Smooth muscle cell (in vitro differentiated cells): ENCODE results near the gene VAV2. TPM values are rescaled to one million over a fixed set of nuclear protein-coding genes. Genes with fewer than 3 reads are reported as not detected.
"Not testable (repeated sequence)": the region's sequence is repeated elsewhere in the genome, so short reads cannot be mapped to it uniquely, and the experiment has no call there.

ENCODE experiments used
- DNase-seq: peaks from one replicate; lab custom pipeline; 2025; ENCODE audit not compliant: unreplicated experiment; lab: John Stamatoyannopoulos, UW
- H2AFZ ChIP-seq: fragments of 200-600 bp; sonication (generic); 2 replicates; pipeline ENCODE4 v1.6.0; 2016; ENCODE audit warnings: antibody characterized with exemption, low read depth, mild to moderate bottlenecking
- H3F3A ChIP-seq: fragments of 200-600 bp; sonication (generic); 2 replicates; pipeline ENCODE4 v1.6.0; 2017; ENCODE audit warnings: antibody characterized with exemption, low read depth
- H3K27ac ChIP-seq: fragments of 200-600 bp; sonication (generic); 2 replicates; pipeline ENCODE4 v1.5.1; 2016; ENCODE audit warnings: low read depth, mild to moderate bottlenecking
- H3K27me3 ChIP-seq: fragments of 200-600 bp; sonication (generic); 2 replicates; pipeline ENCODE4 v1.6.1; 2016; ENCODE audit warnings: low read depth, mild to moderate bottlenecking
- H3K36me3 ChIP-seq: fragments of 200-600 bp; sonication (generic); 2 replicates; pipeline ENCODE4 v1.5.1; 2016; ENCODE audit warnings: low read depth
- H3K4me1 ChIP-seq: fragments of 200-600 bp; sonication (generic); 2 replicates; pipeline ENCODE4 v1.5.1; 2016; ENCODE audit warnings: low read depth
- H3K4me2 ChIP-seq: fragments of 200-600 bp; sonication (generic); 2 replicates; pipeline ENCODE4 v1.6.0; 2016; ENCODE audit warnings: mild to moderate bottlenecking
- H3K4me3 ChIP-seq: fragments of 200-600 bp; sonication (generic); 2 replicates; pipeline ENCODE4 v1.5.1; 2016; ENCODE audit warnings: mild to moderate bottlenecking
- H3K79me2 ChIP-seq: fragments of 200-600 bp; sonication (generic); 2 replicates; pipeline ENCODE4 v1.6.0; 2016; ENCODE audit warnings: low read depth, mild to moderate bottlenecking
- H3K9ac ChIP-seq: fragments of 200-600 bp; sonication (generic); 2 replicates; pipeline ENCODE4 v1.6.0; 2016; ENCODE audit warnings: low read depth
- H3K9me3 ChIP-seq: fragments of 200-600 bp; sonication (generic); replicated peaks from 2 replicates; pipeline ENCODE4 v1.5.1; 2016; ENCODE audit warnings: low read depth
- H4K20me1 ChIP-seq: fragments of 200-600 bp; sonication (generic); 2 replicates; pipeline ENCODE4 v1.6.0; 2016; ENCODE audit warnings: low read depth
- WGBS: methylation state at CpG from one replicate; pipeline ENCODE4 v1.1.7; 2016; ENCODE audit warnings: low lambda C conversion rate; 5-methylcytosine and 5-hydroxymethylcytosine counted together
- polyA plus RNA-seq: library from polyadenylated mRNA; unstranded; fragments of >200 nt; fragmentation: Nextera tagmentation; extraction: Ambion mirVana; gene quantifications from 2 replicates; pipeline ENCODE4 v1.2.1, GENCODE V29; 2016
- total RNA-seq: library from RNA; depleted of rRNA; stranded (reverse); fragments of >200 nt; gene quantifications from 2 replicates; pipeline ENCODE4 v1.2.3, GENCODE V29; 2014
- TF ChIP-seq, protein P1 (sequence below): fragments of 200-600 bp; sonication (generic); IDR thresholded peaks from 2 replicates; pipeline ENCODE4 v1.5.1; 2017; ENCODE audit warnings: borderline replicate concordance, mild to moderate bottlenecking, antibody characterized with exemption; ENCODE audit not compliant: insufficient read depth, poor library complexity, severe bottlenecking

VAV2 gene
- total and polyA plus RNA-seq, 2 experiments from 2014 or later, result 26.2 to 35.3 TPM

GRCh38 chr9:133991214-133991921 lies 756 bp downstream of the VAV2 start:
- H3K9ac ChIP-seq, result peak overlapping the region; percentile 69
- H3K27me3 ChIP-seq, result no peaks in the 10 kb centered on the region
- peak overlapping the region; percentile 79 for H3K27ac ChIP-seq
- H2AFZ ChIP-seq, result no peak overlapping the region
- peak overlapping the region; percentile 99 for H3K4me2 ChIP-seq
- H3K4me3 ChIP-seq, result peak overlapping the region; percentile 90
- peaks cover 18% of the 10 kb centered on the region for H3K4me1 ChIP-seq
- H3K9me3 ChIP-seq, result no peaks in the 10 kb centered on the region
- TF ChIP-seq, protein P1, sequence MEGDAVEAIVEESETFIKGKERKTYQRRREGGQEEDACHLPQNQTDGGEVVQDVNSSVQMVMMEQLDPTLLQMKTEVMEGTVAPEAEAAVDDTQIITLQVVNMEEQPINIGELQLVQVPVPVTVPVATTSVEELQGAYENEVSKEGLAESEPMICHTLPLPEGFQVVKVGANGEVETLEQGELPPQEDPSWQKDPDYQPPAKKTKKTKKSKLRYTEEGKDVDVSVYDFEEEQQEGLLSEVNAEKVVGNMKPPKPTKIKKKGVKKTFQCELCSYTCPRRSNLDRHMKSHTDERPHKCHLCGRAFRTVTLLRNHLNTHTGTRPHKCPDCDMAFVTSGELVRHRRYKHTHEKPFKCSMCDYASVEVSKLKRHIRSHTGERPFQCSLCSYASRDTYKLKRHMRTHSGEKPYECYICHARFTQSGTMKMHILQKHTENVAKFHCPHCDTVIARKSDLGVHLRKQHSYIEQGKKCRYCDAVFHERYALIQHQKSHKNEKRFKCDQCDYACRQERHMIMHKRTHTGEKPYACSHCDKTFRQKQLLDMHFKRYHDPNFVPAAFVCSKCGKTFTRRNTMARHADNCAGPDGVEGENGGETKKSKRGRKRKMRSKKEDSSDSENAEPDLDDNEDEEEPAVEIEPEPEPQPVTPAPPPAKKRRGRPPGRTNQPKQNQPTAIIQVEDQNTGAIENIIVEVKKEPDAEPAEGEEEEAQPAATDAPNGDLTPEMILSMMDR, result no peak
- no peaks in the 10 kb centered on the region for H3K36me3 ChIP-seq
- H3K79me2 ChIP-seq, result peaks cover 53% of the 10 kb centered on the region
- H4K20me1 ChIP-seq, result peaks cover 58% of the 10 kb centered on the region
- WGBS, result 0% methylated on average over 42 of the region's 82 CpGs
- no peaks in the 10 kb centered on the region for H3F3A ChIP-seq
- DNase-seq, result no peak

DNA sequence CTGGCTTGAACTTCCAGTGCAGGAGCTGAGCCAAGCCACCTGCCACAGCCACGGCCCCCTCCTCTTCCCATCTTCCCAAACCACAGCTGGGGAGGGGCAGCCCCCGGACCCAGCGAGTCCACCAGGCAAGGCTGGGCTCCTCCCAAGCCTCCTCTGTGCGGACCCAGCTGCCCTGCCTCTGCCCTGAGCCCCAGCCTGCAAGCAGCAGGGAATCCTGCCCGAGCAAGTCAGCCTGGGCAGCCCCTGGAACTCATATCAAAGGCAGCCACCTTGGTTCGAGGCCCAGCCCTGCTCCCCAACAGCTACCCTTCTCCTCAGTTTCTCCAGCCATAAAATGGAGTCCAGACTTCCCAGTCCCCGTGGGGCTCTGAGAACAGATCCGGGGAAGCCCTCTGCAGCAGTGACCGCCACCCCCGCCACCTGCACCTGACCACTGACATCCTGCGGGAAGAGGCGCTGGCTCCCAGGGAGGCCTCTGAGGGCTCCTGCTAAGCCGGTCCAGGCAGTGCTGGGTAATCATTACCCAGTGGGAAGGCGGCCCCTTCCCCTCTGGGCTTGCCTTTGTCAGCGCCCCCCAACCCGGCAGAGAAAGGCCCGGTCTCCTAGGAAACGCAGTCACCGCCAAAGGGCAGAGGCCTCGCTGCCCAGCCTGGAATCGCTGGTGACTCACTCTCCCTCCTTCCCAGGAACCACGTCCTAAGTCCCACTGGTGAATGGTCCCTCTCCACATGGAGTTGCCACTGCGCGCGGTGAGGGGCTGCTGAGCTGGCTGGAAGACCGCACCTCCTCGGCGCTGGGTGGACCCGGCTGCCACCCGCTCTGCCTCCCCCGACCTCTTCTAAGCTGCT lies 1.5 kb downstream of the VAV2 start:
- peak overlapping the region; percentile 79 for H3K27ac ChIP-seq
- WGBS, result 16% methylated on average over 30 of the region's 31 CpGs
- H3K9me3 ChIP-seq, result no peaks in the 10 kb centered on the region
- H2AFZ ChIP-seq, result no peak overlapping the region
- H3F3A ChIP-seq, result no peaks in the 10 kb centered on the region
- DNase-seq, result peak; percentile 41
- TF ChIP-seq, protein P1, result no peak
- H3K79me2 ChIP-seq, result peaks cover 61% of the 10 kb centered on the region
- no peaks in the 10 kb centered on the region for H3K27me3 ChIP-seq
- H3K4me3 ChIP-seq, result peak overlapping the region; percentile 90
- H3K36me3 ChIP-seq, result no peaks in the 10 kb centered on the region
- H3K4me2 ChIP-seq, result peak overlapping the region; percentile 99
- H3K9ac ChIP-seq, result peak overlapping the region; percentile 69
- peaks cover 18% of the 10 kb centered on the region for H3K4me1 ChIP-seq
- peaks cover 65% of the 10 kb centered on the region for H4K20me1 ChIP-seq

- peak overlapping the region; percentile 99 for H3K4me2 ChIP-seq
- H3K79me2 ChIP-seq, result peaks cover 69% of the 10 kb centered on the region
- TF ChIP-seq, protein P1, result no peak
- peaks cover 73% of the 10 kb centered on the region for H4K20me1 ChIP-seq
- DNase-seq, result no peak
- no peaks in the 10 kb centered on the region for H3K9me3 ChIP-seq
- H2AFZ ChIP-seq, result no peak overlapping the region
- H3K27ac ChIP-seq, result peak overlapping the region; percentile 79
- peak overlapping the region; percentile 69 for H3K9ac ChIP-seq
- H3K4me1 ChIP-seq, result peaks cover 18% of the 10 kb centered on the region
- H3K36me3 ChIP-seq, result no peaks in the 10 kb centered on the region
- WGBS, result 82% methylated on average over 24 of the region's 24 CpGs
- H3K4me3 ChIP-seq, result peak overlapping the region; percentile 90
- no peaks in the 10 kb centered on the region for H3F3A ChIP-seq
- no peaks in the 10 kb centered on the region for H3K27me3 ChIP-seq
These were observed 2.3 kb downstream of the VAV2 start for GRCh38 chr9:133989625-133990365.

DNA sequence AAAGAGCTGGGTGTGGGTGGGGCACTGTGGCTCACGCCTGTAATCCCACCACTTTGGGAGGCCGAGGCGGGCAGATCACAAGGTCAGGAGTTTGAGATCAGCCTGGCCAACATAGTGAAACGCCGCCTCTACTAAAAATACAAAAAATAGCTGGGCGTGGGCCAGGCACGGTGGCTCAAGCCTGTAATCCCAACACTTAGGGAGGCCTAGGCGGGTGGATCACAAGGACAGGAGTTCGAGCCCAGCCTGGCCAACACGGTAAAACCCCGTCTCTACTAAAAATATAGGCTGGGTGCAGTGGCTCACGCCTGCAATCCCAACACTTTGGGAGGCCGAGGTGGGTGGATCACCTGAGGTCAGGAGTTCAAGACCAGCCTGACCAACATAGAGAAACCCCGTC lies 3.4 kb downstream of the VAV2 start:
- not testable (repeated sequence) for H3K27me3 ChIP-seq, H2AFZ ChIP-seq, H3F3A ChIP-seq, H3K36me3 ChIP-seq, H3K27ac ChIP-seq, H3K9ac ChIP-seq, H3K4me3 ChIP-seq, H3K4me2 ChIP-seq, DNase-seq, H3K9me3 ChIP-seq
- H3K4me1 ChIP-seq, result peaks cover 15% of the 10 kb centered on the region
- H4K20me1 ChIP-seq, result peaks cover 84% of the 10 kb centered on the region
- 91% methylated on average over 14 of the region's 14 CpGs for WGBS
- H3K79me2 ChIP-seq, result peaks cover 79% of the 10 kb centered on the region
